NCI-H1930 (cell line): ENCODE measurements around the gene SLC6A12.

ENCODE experiments used
- DNase-seq, 2 experiments: peaks; one replicate each; lab custom pipeline; 2025; lab: John Stamatoyannopoulos, UW

The SLC6A12 gene

DNA sequence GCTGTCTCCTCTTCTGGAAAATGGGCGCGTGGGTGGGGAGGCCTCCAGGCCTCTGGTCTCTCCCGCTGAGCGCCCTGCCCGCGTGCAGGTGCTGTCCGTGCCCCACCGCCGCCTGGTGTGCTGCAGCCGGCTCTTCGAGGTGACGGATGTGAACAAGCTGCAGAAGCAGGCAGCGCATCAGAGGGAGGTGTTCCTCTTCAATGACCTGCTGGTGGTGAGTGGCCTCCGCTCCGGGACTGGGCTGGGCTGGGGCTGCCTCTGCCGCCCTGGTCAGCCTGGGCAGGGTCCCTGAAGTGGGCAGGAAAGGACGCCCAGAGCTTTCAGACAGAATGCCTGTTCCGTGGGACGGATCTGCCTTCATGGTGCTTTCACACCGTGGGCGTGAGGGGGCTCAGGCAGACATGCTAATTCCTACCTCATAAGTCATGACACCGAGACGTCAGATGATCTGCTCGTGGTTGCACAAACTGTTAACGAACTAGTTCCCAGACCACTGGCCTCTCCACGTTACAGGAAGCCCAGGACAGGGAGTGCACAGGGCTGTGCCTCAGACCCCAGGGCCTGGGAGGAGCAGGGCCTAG, 50.5 kb downstream of the SLC6A12 start:
- DNase-seq: no peak

DNA sequence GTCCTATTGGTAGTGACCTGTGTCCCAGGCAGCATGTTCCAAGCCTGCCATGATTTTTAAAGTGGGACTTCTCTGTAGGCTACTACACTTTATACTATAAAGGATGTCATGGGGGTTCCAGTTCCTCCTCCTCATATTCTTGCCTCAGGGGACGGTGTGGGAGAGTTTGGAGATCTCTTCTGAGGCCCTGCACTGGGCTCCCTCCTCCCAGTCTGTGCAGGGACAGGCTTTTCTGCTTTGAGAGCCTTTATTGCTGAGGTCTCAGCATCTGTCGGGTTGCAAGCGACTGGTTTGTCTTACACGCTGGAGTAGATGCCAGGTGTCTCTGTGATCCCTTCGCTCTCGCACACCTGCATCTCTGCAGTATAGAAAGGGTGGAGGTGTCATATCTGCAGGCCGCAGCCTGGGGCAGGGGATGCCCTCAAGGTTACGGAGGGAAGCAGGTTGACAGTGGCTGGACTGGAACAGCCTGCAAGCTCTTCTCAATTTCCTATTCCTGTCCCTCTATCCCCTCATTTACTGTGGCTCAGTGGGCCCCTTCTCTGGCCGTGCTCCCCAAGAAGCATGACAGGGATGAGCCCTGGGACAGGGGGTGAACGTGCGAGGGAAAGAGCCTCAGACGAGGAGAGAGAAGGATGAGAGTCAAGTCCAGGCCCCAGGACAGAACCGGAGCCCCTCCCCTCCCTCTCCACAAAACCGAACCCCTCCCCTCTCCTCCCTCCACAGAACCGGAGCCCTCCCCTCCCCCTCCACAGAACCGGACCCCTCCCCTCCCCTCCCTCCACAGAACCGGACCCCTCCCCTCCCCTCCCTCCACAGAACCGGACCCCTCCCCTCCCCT, 51.3 kb downstream of the SLC6A12 start:
- DNase-seq: peak; percentile 67 to 75

DNA sequence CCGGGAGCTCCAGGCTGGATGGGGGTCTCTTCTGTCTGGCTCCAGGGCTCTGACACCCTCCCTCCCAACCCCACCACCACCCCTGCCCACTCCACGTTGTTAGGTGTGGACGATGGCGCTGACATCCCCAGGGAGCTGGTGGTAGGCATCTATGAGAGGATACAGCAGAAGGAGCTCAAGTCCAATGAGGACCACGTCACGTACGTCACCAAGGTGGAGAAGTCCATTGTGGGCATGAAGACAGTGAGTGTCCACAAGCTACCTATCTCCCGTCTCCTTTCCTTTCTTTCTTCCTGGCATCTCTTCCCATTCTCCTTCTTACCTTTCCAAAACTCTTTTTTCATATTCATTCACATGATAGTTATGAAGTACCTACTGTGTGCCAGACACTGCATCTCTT, 52.1 kb downstream of the SLC6A12 start:
- DNase-seq: no peak

DNA sequence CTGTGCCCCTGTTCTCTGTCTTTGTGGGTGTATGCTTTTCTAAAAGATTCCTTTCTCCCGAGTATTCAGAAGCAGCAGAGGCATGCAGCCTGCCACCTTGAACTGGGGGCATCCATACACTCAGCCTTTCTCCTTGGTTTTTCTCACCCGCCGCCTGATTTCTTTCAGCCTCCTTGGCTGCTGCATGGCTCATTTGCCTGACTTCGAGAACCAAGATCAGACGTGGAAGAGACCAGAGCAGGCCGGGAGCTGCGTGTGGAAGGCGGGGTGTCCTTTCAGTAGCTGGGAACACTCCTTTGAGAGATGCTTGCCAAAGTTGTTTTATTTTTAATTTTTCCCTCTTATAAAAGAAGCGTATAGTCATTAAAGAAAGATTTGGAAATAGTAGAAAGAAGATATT, 53.1 kb downstream of the SLC6A12 start:
- no peak for DNase-seq

DNA sequence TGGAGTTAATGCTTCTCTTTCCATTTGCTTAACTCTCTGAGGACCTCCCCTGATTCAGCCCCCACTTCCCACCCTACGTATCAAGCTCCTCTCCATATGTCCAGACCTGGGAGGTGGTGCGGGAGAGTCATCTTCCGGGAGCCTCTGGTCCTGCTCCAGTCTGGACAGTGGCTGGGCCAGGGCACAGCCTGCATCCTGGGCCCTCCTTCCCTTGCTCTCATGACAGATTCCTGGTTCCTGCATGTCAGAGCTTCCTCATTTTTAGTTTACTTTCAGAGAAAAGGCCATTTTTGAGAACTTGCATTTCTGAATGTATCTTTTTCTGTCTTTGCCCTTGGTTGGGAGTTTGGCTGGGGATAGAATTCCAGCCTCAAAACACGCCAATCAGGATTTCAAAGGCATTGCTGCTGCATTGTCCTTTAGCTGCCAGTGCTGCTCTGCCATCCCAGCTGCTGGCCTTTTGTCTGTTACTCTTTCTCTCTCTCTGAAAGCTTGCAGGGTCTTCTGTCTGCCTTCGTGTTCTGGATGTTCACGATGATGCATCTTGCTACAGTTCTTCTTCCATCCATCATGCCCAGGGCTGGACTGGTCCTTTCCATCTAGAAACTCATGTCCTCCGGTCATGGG, 54.7 kb downstream of the SLC6A12 start:
- no peak for DNase-seq

DNA sequence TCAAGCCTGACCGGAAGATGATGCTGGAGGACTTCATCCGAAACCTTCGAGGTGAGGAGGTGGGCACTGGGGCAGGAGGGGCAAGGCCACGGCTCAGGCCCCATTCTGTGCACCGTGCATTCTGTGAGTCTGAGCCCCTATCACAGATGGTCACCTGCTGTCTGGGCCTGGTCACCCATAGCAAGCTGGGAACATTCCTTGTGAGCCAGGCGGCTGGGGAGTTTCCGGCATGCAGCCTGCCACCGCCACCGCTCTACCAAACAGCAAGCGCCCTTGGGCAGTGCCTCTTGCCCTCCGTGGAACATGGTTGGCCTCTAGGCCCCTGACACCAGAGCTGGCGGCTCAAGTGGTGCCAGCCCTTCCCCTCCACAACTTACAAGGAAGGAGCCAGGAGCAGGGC, 56.3 kb downstream of the SLC6A12 start:
- DNase-seq: no peak

DNA sequence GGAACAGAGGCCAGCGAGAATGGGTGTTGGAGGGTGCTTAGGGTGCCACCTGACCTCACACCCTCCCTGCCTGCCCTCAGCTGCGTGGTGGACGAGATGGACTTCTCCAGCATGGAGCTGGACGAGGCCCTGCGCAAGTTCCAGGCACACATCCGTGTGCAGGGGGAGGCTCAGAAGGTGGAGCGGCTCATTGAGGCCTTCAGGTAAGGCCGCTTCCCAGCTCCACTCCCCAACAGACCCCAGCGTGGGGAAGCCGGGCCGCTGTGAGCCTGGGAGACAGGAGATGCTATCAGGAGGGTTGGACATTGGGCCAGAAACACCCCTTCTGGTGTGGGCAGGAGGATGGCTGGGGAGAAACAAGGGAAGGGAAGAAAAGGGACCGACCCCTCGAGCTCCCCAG, 57.0 kb downstream of the SLC6A12 start:
- DNase-seq: no peak

DNA sequence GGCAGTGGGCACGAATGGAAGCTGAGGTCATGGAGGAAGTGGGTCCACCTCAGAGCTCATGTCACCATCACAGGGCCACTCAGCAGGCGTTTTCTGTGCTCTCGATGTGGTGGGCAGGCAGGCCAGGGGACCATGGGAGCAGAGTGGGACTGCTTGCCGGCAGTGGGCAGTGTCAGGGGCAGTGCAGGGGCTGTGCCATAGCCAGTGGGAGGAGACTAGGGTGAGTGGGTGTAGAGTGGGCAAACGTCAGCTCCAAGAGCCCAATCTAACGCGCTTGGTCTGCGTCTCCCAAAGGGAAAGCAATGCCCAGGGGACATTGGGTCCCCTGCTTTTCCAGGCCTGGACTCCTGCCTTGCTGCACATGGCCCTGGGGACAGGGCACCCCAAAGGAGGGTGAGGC, 58.3 kb downstream of the SLC6A12 start:
- DNase-seq: no peak

DNA sequence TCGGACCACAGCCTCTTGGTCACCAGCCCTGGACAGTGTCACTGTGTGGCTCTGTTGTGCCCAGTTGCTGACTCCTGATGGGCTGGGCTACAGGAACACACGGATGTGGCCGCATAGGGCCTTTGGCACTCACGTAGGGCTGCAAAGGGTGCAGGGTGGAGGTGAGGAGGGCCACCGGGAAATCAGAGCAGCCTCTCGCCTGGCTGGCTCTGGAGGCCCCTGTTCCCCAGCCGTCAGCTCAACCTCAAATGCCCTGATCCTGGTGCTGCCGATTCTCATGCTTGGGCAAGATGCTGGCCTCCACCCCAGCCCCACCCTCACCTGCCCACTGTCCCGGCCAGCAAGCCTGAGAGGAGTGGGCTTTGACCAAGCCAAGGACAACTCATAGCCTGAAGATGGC, 59.0 kb downstream of the SLC6A12 start:
- DNase-seq: no peak

DNA sequence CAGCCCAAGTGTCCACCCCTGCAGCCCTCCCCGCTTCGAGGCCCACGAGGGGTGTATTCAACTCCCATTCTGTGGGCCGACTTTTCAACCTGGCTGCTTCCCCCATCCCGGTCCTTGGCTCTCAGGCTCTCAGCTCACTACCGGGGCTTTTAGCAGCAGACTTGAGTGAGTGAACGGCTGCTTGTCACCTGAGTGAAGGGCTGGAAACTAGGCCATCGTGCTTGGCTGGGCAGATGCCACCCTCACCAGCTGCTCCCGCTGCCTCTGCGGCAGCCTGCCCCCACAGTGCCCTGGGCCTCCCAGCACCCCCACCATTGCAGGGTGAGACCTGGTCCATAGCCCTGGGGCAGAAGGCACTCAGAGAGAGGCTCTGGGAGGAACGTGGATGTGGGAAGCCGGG, 59.9 kb downstream of the SLC6A12 start:
- no peak for DNase-seq

DNA sequence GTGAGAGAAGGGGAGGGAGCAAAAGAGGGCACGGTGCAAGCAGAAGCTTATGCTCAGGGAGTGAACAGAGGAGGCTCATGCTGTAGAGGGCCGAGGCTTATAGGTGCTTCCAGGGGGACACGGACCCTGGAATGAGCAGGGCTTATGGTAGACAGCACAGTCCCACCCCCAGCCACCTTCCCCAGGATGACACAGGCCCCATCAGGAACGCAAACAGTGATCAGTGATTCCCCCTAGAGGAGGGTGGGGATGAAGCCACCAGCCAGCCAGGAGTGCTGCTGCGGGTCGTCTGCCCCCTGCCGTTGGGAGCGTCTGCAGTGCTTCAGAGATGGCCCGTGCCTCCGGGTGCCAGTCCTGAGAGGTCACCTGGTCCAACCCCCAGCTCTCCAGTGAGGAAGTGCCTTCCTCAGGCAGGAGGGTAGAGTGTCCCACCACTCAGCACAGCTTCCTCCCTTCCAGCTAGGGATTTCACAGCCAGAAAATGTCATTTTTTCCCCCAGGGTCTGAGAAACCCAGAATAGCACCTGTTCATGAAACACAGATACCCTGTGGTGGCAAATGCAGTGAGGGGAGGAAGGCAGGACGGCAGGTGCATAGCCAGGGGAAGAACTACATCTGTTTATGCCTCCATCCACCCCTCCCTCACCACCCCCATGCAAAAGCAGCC, 60.7 kb downstream of the SLC6A12 start:
- DNase-seq: peak; percentile 79 to 87

DNA sequence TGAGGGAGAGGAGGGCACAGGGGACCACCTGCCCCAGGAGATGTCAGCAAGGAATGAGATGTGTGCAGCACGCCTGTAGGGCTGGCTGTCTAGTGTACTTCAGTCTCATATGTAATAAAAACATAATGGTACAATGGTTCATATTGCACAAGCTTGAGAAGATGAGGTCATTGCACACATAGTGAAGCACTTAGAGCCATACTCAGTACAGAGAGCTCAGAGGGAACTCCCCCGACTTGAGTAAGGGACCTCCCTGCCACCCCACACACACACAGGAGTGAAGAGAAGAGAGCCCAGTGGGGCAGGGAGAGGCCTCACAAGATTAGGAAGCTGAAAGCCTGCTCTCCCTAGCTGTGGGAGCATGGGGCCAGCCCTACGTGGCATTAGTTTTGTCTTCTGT, 61.5 kb downstream of the SLC6A12 start:
- DNase-seq: no peak

DNA sequence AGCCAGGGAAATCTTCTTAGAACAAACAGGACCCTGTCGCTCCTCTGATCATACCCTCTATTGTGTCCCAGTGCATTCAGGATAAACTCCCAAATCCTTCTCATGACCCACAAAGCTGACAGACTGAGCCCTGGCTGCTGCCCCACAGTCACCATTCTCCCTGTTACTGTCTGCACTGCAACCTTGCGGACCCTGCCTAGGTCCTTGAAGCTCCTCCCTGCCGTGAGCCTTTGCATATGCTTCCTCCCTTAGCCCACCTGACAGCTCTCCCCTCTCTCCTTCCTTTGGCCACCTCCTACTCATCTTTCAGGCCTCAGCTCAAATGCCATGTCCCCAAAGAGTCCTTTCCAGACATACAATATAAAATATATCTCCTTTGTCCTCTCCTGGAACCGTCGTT, 62.4 kb downstream of the SLC6A12 start:
- no peak for DNase-seq

DNA sequence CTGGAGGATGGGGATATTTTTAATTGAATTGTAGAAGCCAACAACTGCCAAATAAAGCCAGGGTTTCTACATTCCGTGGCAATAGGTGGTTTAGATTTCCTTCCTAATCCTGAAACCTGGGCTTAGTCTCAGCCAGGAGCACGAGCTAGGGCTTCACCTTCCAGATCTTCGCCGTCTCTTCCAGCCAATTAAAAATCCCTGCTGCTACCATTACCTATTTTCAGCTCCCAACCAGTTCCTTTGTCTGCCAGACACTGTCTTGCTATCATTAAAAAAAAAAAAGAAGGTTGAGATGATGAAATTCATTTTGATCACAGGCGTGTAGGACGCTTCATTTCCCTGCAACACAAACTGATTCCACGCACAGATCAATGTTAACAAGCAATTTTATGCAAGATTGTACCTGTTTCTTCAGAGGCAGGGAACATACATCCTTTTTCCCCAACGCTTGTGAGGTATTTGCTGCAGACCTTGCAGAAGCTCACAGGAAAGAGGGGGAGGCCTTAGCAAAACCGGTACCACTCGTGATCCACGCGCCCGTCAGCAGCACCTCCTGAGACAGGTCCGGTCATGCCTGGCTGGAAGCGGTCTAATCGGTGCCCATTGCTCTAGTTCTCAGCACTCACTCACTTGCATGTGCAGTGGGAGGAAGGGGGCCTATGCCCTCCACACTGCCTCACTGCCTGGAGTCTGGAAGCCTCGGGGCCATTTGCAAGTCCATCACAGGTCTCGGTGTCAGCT, 65.1 kb downstream of the SLC6A12 start:
- DNase-seq: no peak

DNA sequence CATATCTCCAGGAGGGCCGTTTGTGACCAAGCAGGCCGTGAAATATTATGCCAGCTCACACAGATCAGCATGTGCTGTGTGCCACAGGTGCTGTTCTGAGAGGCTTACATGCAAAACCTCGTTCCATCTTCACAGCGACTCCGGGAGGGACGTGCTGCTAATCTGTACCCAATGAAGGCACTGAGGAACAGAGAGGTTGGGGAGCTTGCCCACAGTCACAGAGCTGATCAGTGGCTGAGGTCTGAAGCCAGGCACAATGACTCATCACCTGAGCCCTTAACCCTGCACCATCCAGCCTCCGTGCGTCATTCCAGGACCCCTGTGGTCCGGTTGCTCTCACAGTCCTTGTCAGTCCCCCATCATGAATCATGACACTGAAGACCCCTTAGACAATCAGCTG, 66.7 kb downstream of the SLC6A12 start:
- no peak for DNase-seq

DNA sequence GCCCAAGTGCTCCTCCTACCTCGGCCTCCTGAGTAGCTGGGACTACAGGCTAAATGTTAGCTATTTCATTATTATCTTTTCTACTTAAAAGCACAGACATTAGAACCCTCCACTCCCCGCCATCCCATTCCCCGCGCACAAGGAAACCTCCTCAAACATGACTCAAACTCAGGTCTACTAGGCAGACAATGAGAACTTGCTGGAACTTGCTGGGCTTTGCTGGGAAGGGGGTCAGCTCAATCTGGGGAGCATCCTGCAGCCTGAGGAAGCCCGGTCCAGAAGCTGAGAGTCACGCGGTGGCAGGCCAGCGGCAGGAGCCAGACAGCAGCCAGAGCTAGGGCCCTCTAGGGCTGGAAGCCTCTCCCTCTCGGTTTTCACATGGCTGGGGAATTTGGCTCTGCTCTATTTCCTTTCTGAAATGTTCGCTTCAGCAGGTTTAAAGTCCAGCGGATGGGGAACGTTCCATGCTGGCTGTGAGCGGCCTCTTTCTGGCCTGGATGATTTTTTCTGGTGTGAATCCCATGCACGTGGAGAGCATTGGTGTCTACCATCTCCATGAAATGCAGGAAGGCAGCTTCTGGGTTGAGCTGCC, 68.5 kb downstream of the SLC6A12 start:
- DNase-seq: no peak

DNA sequence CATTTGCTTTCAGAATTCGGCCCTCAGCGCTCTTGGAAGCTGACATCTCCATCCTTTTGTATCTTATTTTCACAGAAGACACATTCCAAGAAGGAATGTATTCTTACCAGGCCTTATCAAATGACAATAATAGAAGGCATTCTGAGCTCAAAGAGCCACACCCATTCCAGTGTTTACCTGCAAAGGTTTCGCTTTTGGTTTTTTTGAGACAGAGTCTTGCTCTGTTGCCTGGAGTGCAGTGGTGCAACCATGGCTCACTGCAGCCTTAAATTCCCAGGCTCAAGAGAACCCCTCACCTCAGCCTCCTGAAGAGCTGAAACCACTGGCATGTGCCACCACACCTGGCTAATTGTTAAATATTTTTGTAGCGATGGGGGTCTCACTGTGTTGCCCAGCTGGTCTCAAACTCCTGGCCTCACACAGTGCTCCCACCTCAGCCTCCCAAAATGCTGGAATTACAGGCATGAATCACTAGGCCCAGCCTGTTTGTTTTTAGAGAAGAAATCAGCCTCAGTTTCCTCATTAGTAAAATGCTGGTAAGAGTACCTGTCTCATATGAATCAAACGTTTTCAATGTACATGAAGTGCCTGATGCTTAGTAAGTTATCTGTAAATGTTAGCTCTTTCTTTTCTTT, 69.2 kb downstream of the SLC6A12 start:
- no peak for DNase-seq

DNA sequence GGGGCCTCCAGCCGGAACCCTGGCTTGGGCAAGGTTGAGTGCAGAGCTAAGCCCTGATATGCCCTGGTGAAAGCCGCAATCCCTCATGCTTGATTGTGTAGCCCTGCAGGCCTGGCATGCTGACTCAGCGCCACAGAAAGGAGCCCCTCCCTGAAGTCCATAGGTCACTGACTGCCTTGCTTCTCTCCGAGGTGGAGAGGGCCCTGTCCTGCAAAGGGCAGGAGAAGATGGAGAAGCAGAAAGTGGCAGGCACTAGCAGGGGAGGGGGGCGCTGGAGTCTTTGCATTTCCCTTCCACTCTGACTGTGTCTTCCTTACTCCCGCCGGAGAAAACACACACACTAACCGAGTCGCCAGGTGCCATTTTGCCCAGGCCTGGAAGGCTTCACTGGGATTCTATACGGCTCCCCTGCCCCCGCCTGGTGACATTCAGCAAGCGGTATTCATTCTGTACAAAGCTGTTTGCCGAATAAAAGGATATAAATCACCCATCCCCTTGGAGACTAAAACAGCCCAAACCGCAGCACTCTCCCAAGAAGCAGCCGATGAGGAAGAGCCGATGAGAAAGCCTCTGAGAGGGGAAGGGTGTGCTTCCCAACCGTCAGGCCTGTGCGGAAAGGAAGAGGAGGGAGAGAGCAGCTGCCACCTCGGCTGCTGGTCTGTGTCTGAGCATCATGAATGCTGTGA, 69.8 kb downstream of the SLC6A12 start:
- peak in 1 of 2 experiments; percentile 21 for DNase-seq

DNA sequence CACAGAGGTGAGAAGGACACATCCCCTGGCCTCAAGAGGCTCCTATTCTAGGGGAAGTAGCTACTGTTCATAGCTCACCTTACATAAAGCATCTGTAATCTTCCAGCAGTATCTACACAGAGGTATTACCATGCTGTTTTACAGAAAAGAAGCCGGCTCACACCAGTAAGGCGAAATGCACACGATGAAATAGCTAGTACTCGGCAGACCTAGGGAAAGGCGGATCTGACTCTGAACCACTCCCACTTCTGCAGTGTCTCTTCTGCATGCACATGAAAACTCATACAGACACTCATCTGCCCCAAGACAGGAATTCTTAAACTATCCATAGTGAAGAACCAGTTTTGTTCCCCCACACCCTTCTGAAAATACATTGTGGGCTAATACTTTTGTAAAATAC, 73.8 kb downstream of the SLC6A12 start:
- DNase-seq: no peak
